ENCODE data around the gene LUZP1. TPM values are rescaled to one million over a fixed set of nuclear protein-coding genes. Genes with fewer than 3 reads are reported as not detected.

LUZP1 gene
- total RNA-seq, 4 donors from 2014 or later, result 22.3 to 38.4 (median 30.3) TPM

DNA sequence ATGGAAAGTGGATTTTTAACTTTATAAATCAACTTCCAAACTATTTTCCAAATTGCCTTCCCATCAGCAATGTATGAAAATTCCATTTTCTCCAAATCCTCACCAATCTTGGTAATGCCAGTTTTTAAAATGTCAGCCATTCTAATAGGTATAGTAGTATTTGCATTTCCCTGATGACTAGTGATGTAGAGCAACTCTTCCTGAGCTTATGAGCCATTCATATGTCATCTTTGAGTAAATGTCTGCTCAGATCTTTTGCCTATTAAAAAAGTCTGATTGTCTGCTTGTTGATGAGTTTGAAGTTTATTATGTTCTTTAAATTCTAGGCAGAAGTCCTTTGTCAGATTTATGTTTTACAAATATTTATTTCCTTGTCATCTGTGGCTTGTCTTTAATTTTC is 94.6 kb downstream of the LUZP1 start:
- Histone ChIP-seq H3K36me3 (peaks cover 4 to 74% of the 10 kb centered on the region in 2 donors), H3K27ac (no peak overlapping the region), H3K9me3 (no peaks in the 10 kb centered on the region), H3K4me1 (peaks cover 0 to 9% (median 0%) of the 10 kb centered on the region in 3 donors), H3K4me3 (no peak overlapping the region), H3K27me3 (no peaks in the 10 kb centered on the region)
- no peak for ATAC-seq
- TF ChIP-seq, protein P1, sequence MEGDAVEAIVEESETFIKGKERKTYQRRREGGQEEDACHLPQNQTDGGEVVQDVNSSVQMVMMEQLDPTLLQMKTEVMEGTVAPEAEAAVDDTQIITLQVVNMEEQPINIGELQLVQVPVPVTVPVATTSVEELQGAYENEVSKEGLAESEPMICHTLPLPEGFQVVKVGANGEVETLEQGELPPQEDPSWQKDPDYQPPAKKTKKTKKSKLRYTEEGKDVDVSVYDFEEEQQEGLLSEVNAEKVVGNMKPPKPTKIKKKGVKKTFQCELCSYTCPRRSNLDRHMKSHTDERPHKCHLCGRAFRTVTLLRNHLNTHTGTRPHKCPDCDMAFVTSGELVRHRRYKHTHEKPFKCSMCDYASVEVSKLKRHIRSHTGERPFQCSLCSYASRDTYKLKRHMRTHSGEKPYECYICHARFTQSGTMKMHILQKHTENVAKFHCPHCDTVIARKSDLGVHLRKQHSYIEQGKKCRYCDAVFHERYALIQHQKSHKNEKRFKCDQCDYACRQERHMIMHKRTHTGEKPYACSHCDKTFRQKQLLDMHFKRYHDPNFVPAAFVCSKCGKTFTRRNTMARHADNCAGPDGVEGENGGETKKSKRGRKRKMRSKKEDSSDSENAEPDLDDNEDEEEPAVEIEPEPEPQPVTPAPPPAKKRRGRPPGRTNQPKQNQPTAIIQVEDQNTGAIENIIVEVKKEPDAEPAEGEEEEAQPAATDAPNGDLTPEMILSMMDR (IDR thresholded peaks at IDR 0.05), result no peak
- no peak for TF ChIP-seq POLR2A (IDR thresholded peaks at IDR 0.05)
- TF ChIP-seq POLR2AphosphoS5 (IDR thresholded peaks at IDR 0.05), result no peak
- no peak for TF ChIP-seq EP300 (IDR thresholded peaks at IDR 0.05)

DNA sequence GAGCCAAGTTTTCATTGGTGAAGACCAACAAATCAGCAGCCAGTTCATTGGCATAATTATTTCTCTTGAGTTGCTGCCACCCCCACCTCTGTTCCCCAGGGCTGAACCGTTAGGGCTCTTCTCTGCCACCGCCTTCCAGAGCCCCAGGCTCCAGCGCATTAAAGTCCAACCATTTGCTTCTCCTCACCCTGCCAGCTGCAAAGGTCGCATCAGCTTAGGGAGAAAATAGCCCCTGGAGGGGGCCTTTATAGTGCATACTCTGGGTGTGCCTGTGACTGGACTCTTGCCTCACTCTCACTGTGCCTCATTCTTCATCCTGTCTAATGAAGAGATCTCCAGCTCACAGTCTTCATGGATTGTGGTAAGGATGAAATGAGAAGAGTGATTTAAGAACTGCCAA is 99.0 kb downstream of the LUZP1 start:
- peaks cover 3 to 84% of the 10 kb centered on the region in 2 donors for H3K36me3 ChIP-seq
- H3K4me1 ChIP-seq, result peaks cover 0 to 9% (median 0%) of the 10 kb centered on the region in 3 donors
- no peak for ATAC-seq
- no peaks in the 10 kb centered on the region for H3K9me3 ChIP-seq
- no peak overlapping the region for H3K4me3 ChIP-seq
- H3K27me3 ChIP-seq, result no peaks in the 10 kb centered on the region
- 87 to 90% methylated on average over 2 to 4 of the region's 4 CpGs for WGBS, 2 donors (ENCODE audit: low coverage in 1 of 2)
- H3K27ac ChIP-seq, result no peak overlapping the region
- TF ChIP-seq, protein P1 (IDR thresholded peaks at IDR 0.05), result no peak
- TF ChIP-seq POLR2AphosphoS5 (IDR thresholded peaks at IDR 0.05), result no peak
- no peak for TF ChIP-seq POLR2A (IDR thresholded peaks at IDR 0.05)
- TF ChIP-seq EP300 (IDR thresholded peaks at IDR 0.05), result no peak

DNA sequence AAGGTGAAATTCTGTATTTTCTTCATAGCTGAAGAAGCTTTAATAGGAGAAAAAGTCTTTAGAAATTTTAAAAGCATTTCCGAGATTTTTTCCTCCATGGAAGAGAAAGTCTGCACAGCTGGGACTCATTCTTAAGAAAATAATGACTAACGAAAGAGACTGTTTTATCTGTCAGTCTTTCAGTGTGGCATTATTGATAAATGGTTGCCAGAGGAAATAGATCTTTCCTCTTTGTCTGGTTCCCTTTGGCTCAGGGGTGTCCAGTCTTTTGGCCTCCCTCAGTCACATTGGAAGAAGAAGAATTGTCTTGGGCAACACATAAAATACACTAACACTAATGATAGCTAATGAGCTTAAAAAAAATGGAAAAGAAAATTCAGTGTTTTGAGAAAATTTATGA is 99.5 kb downstream of the LUZP1 start:
- Histone ChIP-seq H3K27me3 (no peaks in the 10 kb centered on the region), H3K36me3 (peaks cover 3 to 89% of the 10 kb centered on the region in 2 donors), H3K4me3 (no peak overlapping the region), H3K9me3 (no peaks in the 10 kb centered on the region), H3K27ac (no peak overlapping the region), H3K4me1 (peaks cover 0 to 9% (median 0%) of the 10 kb centered on the region in 3 donors)
- 82 to 83% methylated on average over 2 of the region's 2 CpGs for WGBS, 2 donors (ENCODE audit: low coverage in 1 of 2)
- ATAC-seq, result no peak
- no peak for TF ChIP-seq EP300 (IDR thresholded peaks at IDR 0.05)
- no peak for TF ChIP-seq POLR2A (IDR thresholded peaks at IDR 0.05)
- no peak for TF ChIP-seq POLR2AphosphoS5 (IDR thresholded peaks at IDR 0.05)
- TF ChIP-seq, protein P1 (IDR thresholded peaks at IDR 0.05), result no peak

DNA sequence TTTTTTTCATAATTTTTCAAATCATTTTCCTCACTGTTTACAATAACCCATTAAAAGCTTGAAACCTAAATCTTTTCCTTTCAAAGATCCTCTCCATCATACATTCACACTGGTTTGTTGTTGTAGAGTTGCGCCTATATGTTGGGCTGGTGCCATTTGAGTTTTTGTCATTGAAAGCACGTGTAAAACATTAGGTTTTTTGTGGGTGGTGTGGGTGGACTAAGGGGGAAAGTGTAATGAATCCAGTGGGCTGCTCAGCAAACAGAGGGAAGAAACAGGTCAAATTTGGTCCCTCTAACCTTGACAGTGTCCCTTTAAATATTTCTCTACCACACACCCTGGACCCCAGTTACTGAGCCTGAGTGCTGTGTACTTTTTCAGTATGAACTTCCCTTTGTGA is 102.6 kb downstream of the LUZP1 start:
- TF ChIP-seq EP300 (IDR thresholded peaks at IDR 0.05) (no peak), POLR2AphosphoS5 (IDR thresholded peaks at IDR 0.05) (no peak), POLR2A (IDR thresholded peaks at IDR 0.05) (no peak)
- TF ChIP-seq, protein P1 (IDR thresholded peaks at IDR 0.05), result no peak
- Histone ChIP-seq H3K36me3 (peaks cover 3 to 92% of the 10 kb centered on the region in 2 donors), H3K27me3 (no peaks in the 10 kb centered on the region), H3K4me1 (no peaks in the 10 kb centered on the region), H3K9me3 (no peaks in the 10 kb centered on the region), H3K4me3 (no peak overlapping the region), H3K27ac (no peak overlapping the region)
- 100% methylated on average over 2 of the region's 2 CpGs; no CpG with 5 or more reads in 1 of the 2 donors for WGBS, 2 donors (ENCODE audit: low coverage in 1 of 2)
- no peak for ATAC-seq

DNA sequence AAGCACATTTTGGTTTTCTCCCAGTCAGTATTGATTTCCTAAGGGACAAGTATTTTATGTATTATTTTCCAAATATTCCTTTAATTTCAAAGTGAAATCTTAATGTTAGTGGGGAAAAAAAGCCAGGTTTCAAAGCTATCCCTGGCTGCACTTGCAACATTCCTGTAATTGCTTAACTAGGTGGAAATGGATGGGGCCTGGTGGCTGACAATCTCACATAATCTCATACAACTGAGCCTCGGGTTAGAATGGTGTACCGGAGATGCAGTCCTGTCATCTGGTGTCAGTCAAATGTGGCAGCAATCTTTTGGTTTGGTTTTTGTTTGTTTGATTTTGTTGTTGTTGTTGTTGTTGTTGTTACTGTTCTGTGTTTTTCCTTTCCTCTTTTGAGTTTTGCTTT is 103.3 kb downstream of the LUZP1 start:
- peaks cover 3 to 92% of the 10 kb centered on the region in 2 donors for H3K36me3 ChIP-seq
- H3K4me3 ChIP-seq, result no peak overlapping the region
- no peaks in the 10 kb centered on the region for H3K9me3 ChIP-seq
- no peaks in the 10 kb centered on the region for H3K27me3 ChIP-seq
- TF ChIP-seq POLR2AphosphoS5 (IDR thresholded peaks at IDR 0.05) (no peak), EP300 (IDR thresholded peaks at IDR 0.05) (no peak), POLR2A (IDR thresholded peaks at IDR 0.05) (no peak)
- TF ChIP-seq, protein P1 (IDR thresholded peaks at IDR 0.05), result no peak
- no peaks in the 10 kb centered on the region for H3K4me1 ChIP-seq
- ATAC-seq, result no peak
- H3K27ac ChIP-seq, result no peak overlapping the region
- 85 to 100% methylated on average over 2 of the region's 2 CpGs for WGBS, 2 donors (ENCODE audit: low coverage in 1 of 2)

Data from gastroesophageal sphincter (tissue), 4 donors.